Gastroesophageal sphincter (tissue), 3 donors: ENCODE data around the gene TMEM26.

Experiments
- POLR2A ChIP-seq, 2 donors: fragments of 450-650 bp; IDR thresholded peaks; one replicate each; pipeline ENCODE4 v1.6.1; 2017; ENCODE audit warnings: antibody characterized with exemption in 2 of 2, mild to moderate bottlenecking in 2 of 2, moderate library complexity in 1 of 2
- TF ChIP-seq, protein P1 (sequence below), 4 experiments: fragments of 200-600 bp in 2 of 4; fragments of 450-650 bp in 2 of 4; sonication (generic) in 1 of 4; IDR thresholded peaks; one replicate each; pipeline ENCODE4 v1.5.1; 2017 to 2019; ENCODE audit warnings: antibody characterized with exemption in 4 of 4, mild to moderate bottlenecking in 2 of 4, moderate library complexity in 2 of 4

DNA sequence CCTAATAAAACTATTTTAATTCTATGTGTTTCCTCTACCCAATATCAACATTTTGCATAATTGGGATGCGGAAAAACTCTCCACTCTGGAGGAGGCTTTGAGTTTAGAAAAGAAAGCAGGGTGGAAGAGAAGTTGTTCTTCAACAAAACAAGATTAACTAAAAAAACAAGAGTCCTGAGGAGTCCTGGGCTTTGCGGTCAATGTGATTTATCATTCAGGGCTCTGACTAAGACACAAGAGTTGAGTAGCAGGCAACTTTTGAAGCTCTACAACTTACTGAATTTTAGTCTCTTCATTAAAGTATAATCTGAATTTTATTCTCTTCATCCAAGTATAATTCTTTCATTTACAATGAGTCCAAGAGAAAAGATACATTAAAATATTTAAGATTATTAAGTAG is 18.3 kb upstream of the TMEM26 start:
- TF ChIP-seq, protein P1, sequence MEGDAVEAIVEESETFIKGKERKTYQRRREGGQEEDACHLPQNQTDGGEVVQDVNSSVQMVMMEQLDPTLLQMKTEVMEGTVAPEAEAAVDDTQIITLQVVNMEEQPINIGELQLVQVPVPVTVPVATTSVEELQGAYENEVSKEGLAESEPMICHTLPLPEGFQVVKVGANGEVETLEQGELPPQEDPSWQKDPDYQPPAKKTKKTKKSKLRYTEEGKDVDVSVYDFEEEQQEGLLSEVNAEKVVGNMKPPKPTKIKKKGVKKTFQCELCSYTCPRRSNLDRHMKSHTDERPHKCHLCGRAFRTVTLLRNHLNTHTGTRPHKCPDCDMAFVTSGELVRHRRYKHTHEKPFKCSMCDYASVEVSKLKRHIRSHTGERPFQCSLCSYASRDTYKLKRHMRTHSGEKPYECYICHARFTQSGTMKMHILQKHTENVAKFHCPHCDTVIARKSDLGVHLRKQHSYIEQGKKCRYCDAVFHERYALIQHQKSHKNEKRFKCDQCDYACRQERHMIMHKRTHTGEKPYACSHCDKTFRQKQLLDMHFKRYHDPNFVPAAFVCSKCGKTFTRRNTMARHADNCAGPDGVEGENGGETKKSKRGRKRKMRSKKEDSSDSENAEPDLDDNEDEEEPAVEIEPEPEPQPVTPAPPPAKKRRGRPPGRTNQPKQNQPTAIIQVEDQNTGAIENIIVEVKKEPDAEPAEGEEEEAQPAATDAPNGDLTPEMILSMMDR (IDR thresholded peaks at IDR 0.05): no peak
- TF ChIP-seq POLR2A (IDR thresholded peaks at IDR 0.05): no peak
